8988T (cell line): ENCODE results near the gene ZDHHC17.
"Not testable (repeated sequence)": the region's sequence is repeated elsewhere in the genome, so short reads cannot be mapped to it uniquely, and the experiment has no call there.

Experiments
- DNase-seq: peaks from one replicate; pipeline ENCODE4 v3.0.0; 2011

Gene ZDHHC17

GRCh38 chr12:76766161-76766560 lies 2.2 kb downstream of the ZDHHC17 start:
- DNase-seq = no peak

- DNase-seq = no peak
Observed at GRCh38 chr12:76768576-76768975, 4.7 kb downstream of the ZDHHC17 start.

- DNase-seq = no peak
Observed at GRCh38 chr12:76777765-76778216, 13.9 kb downstream of the ZDHHC17 start.

GRCh38 chr12:76778364-76778763 lies 14.4 kb downstream of the ZDHHC17 start:
- DNase-seq = no peak

GRCh38 chr12:76779310-76779709 lies 15.4 kb downstream of the ZDHHC17 start:
- DNase-seq = not testable (repeated sequence)

- DNase-seq = no peak
Observed at GRCh38 chr12:76781321-76781720, 17.4 kb downstream of the ZDHHC17 start.

GRCh38 chr12:76782526-76782925 lies 18.6 kb downstream of the ZDHHC17 start:
- no peak for DNase-seq

GRCh38 chr12:76784600-76785051 lies 20.7 kb downstream of the ZDHHC17 start:
- DNase-seq = no peak

GRCh38 chr12:76785407-76785806 lies 21.5 kb downstream of the ZDHHC17 start:
- no peak for DNase-seq

- DNase-seq = no peak
Observed at GRCh38 chr12:76786986-76787385, 23.1 kb downstream of the ZDHHC17 start.

- no peak for DNase-seq
Observed at GRCh38 chr12:76787689-76788088, 23.8 kb downstream of the ZDHHC17 start.

GRCh38 chr12:76789335-76790050 lies 25.6 kb downstream of the ZDHHC17 start:
- no peak for DNase-seq

- no peak for DNase-seq
Observed at GRCh38 chr12:76790564-76791552, 26.9 kb downstream of the ZDHHC17 start.

- DNase-seq = no peak
Observed at GRCh38 chr12:76792828-76793227, 28.9 kb downstream of the ZDHHC17 start.

GRCh38 chr12:76798864-76799263 lies 34.9 kb downstream of the ZDHHC17 start:
- no peak for DNase-seq

- DNase-seq = no peak
Observed at GRCh38 chr12:76799362-76799761, 35.4 kb downstream of the ZDHHC17 start.

- DNase-seq = no peak
Observed at GRCh38 chr12:76802060-76802459, 38.1 kb downstream of the ZDHHC17 start.

- DNase-seq = no peak
Observed at GRCh38 chr12:76804435-76804976, 40.6 kb downstream of the ZDHHC17 start.

- no peak for DNase-seq
Observed at GRCh38 chr12:76810671-76811419, 46.9 kb downstream of the ZDHHC17 start.

- no peak for DNase-seq
Observed at GRCh38 chr12:76811976-76812375, 48.1 kb downstream of the ZDHHC17 start.

GRCh38 chr12:76813265-76813664 lies 49.4 kb downstream of the ZDHHC17 start:
- no peak for DNase-seq

- no peak for DNase-seq
Observed at GRCh38 chr12:76813972-76814371, 50.1 kb downstream of the ZDHHC17 start.
